Epithelial cell of esophagus (primary cell): ENCODE results near the gene FNTB.

ENCODE experiments used
- DNase-seq: peaks from one replicate; pipeline ENCODE4 v3.0.0; 2010; ENCODE audit warnings: low read depth
- H3K4me3 ChIP-seq: 2 replicates; pipeline ENCODE4 v1.5.1; 2011; ENCODE audit warnings: mild to moderate bottlenecking, low read length, control low read depth
- TF ChIP-seq, protein P1 (sequence below): IDR thresholded peaks from 2 replicates; pipeline ENCODE4 v1.5.1; 2011; ENCODE audit warnings: low read depth, mild to moderate bottlenecking, low read length, control low read depth, inconsistent platforms; ENCODE audit not compliant: insufficient read depth; ENCODE audit errors: missing control alignments

Gene FNTB

DNA sequence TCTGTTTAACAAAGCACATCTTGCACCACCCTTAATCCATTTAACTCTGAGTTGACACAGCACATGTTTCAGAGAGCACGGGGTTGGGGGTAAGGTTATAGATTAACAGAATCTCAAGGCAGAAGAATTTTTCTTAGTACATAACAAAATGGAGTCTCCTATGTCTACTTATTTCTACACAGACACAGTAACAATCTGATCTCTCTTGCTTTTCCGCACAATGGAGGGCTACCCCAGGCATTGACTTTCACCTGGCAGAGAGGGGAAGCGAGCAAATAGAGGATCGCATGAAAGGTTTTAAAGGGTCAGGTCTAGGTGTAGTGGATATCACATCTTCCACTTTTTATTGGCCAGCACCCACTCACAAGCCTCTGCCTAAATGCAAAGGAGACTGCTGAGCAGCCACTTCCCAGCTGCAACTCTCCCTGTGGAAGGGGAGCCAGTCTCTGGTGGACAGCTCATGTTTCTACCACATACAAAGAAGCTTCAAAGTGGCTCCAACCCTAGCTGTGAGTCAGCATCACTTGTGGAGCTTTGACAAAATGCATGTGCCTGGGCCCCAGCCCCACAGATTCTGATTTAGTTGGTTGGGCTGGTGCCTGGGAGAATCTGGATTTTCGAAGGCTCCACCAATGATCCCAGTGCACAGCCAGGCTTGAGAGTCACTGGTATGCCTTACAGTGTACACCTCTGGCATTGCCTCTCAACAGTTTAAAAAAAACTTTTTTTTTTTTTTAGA, 7.2 kb upstream of the FNTB start:
- TF ChIP-seq, protein P1, sequence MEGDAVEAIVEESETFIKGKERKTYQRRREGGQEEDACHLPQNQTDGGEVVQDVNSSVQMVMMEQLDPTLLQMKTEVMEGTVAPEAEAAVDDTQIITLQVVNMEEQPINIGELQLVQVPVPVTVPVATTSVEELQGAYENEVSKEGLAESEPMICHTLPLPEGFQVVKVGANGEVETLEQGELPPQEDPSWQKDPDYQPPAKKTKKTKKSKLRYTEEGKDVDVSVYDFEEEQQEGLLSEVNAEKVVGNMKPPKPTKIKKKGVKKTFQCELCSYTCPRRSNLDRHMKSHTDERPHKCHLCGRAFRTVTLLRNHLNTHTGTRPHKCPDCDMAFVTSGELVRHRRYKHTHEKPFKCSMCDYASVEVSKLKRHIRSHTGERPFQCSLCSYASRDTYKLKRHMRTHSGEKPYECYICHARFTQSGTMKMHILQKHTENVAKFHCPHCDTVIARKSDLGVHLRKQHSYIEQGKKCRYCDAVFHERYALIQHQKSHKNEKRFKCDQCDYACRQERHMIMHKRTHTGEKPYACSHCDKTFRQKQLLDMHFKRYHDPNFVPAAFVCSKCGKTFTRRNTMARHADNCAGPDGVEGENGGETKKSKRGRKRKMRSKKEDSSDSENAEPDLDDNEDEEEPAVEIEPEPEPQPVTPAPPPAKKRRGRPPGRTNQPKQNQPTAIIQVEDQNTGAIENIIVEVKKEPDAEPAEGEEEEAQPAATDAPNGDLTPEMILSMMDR: no peak
- H3K4me3 ChIP-seq: no peak overlapping the region
- no peak for DNase-seq

DNA sequence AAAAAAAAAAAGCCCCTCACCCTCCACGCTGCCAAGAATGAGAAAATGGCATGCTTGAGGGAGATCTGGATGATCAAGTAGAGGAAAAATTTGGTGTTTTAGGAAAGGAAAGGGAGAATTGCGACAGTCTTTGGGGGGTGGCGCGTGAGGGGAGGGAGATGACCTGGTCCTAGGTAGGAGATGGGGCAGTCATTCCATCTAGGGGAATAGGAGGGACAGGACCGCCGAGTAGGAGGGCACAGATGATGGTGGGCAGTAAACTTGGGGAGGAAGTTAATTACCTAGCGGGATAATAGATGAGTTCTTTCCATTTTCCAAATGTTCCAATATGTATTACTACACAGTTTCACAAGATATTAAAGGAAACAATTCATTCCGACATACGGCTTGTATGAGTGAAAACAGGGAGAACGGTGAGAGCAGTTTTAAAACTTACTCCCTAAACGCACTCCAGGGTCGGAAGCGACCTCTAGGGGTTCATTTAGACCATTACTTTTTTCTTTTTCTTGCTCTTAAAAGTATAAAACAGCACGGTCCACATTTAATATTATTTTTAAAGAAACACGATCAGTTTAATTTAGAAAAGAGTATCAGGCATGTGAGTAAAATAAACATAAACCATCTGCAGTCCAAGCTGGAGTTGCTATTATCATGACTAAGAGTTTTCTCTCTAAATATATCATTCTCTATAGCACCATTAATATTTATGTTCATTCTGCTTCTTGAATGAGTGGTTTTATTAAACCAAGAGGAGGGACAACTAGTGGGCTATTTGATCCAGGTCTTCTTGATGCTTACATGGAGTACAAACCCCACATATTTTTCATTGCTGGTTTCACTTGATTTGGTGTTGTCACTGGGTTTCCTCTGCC, 3.0 kb upstream of the FNTB start:
- TF ChIP-seq, protein P1: peak; percentile 75
- no peak overlapping the region for H3K4me3 ChIP-seq
- peak; percentile 65 for DNase-seq

DNA sequence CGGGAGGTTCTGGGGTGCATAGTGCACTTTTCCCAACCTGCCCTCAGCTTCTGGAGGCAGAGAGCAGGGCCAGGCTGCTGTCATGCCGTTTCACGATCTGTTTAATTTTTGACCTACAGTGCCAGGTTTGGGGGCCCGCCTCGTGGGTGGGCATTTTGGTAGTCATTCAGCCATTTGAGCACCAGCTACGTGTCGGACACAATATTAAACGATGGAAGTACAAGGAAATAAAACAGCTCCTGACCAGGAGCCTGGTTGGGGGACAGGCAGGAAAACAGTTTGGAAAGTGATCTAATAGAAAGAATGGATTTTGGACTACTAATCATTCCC, 708 bp downstream of the FNTB start:
- peak overlapping the region; percentile 96 for H3K4me3 ChIP-seq
- TF ChIP-seq, protein P1: no peak
- no peak for DNase-seq

DNA sequence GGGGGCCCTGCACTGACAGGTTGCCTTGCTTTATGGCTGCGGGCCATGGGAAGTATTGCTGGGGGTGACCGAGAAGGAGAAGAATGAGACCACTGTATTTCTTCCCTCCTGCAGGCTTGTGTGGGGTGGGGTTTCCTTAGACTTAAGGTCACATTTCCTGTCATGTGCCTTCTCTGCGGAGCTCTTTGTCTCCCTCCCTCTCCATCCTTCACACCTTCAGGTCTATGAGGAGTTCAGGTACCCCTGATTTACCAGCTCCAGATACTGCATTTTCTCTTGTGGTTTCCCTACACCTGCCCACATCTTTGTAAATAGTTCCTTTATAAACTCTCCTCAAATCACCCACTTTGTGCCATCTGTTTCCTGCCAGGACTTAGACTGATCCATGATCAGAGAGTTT, 3.6 kb downstream of the FNTB start:
- TF ChIP-seq, protein P1: no peak
- no peak for DNase-seq
- H3K4me3 ChIP-seq: no peak overlapping the region

DNA sequence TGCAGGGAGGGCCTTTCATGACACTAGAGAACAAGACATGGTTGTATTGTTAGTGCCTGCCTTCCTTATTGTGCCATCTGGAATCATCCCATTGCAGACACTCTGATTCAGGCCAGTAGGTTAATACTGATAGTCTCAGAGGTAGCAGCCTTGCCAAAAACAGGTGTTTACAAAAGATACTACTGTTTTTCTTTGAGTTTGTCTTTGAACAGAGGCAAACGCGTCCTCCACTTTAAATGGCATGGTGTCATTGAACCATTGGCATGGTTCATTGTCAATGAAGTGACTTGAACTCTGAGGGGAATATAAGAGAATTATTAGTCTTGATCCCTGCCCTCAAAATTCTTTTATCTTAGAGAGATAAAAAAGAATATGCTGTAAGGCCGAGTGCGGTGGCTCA, 4.2 kb downstream of the FNTB start:
- TF ChIP-seq, protein P1: no peak
- no peak for DNase-seq
- no peak overlapping the region for H3K4me3 ChIP-seq

DNA sequence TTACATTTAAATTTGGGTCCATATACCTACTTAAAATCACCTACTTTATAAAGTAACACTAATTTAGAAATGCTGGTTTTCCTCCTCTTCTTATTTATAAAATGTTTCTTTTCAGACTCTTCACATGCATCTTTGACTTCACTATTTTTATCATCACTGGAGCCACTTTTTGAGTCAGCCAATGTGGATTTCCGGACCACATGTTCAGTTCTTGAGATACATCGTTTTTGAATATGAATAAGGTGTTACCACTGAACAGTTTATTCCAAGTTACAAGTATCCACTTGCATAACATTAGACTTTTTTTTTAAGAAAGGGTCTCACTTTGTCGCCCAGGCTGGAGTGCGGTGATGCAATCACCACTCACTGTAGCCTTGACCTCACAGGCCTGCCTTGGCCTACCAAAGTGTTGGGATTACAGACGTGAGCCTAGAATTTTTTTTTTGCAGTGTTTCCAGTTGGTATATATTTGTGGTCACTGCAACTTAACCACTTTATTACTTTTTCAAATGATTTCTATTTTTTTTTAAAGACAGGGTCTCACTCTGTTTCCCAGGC, 5.7 kb downstream of the FNTB start:
- TF ChIP-seq, protein P1: no peak
- DNase-seq: no peak
- H3K4me3 ChIP-seq: no peak overlapping the region
